K562 (cell line): ENCODE measurements around the gene NKX2-1. TPM values are rescaled to one million over a fixed set of nuclear protein-coding genes. Genes with fewer than 3 reads are reported as not detected.

Experiments used
- ATAC-seq: fragments of 200-7000 bp; cut with Tn5 transposase; 3 replicates; pipeline ENCODE4 v1.9.1; 2020; ENCODE audit warnings: moderate library complexity
- BruUV-seq: library from RNA; stranded (reverse); fragments of 400-500 nt; replicated peaks from 2 replicates; lab custom pipeline; 2021; lab: Mats Ljungman, UMichigan
- CTCF ChIA-PET: fragments of 300-600 bp; formaldehyde crosslinking; extraction: SDS; loops from one replicate; lab custom pipeline; 2021; ENCODE audit warnings: low intra/inter-chr PET ratio; lab: Yijun Ruan, JAX
- POLR2A ChIA-PET: fragments of 300-600, 350-650 bp; sonication (Branson Sonifier 250); formaldehyde crosslinking; extraction: SDS; loops from one replicate; lab custom pipeline; 2021; ENCODE audit warnings: antibody characterized with exemption, inconsistent platforms; lab: Yijun Ruan, JAX
- DNase-seq, 4 experiments: peaks; one replicate each; pipeline versions ENCODE4 v3.0.0 to v3.0.0-alpha.2; 2011 to 2018; ENCODE audit warnings: low spot score in 3 of 4, mixed read lengths in 3 of 4; ENCODE audit errors: extremely low read depth in 1 of 4
- FAIRE-seq: peaks from 2 replicates; lab custom pipeline; 2011; peaks lifted over from hg19 to GRCh38; lab: Jason Lieb, UNC
- H2AFZ ChIP-seq: 2 replicates; pipeline ENCODE4 v1.6.0; 2011; ENCODE audit warnings: low read depth, low read length, control low read depth, inconsistent platforms
- H3K27ac ChIP-seq: fragments of 200-600 bp; 3 replicates; pipeline ENCODE4 v1.8.0; 2011; ENCODE audit warnings: low read depth, mild to moderate bottlenecking, control low read depth, inconsistent platforms, low read length, moderate library complexity, mixed read lengths; ENCODE audit errors: extremely low read depth
- H3K27me3 ChIP-seq, 2 experiments: fragments of 300-600 bp in 1 of 2; 2 replicates in 1 of 2; 3 replicates in 1 of 2; pipeline versions ENCODE4 v1.6.0 to v1.8.0; 2011; ENCODE audit warnings: inconsistent platforms in 2 of 2, low read length in 2 of 2, mild to moderate bottlenecking in 1 of 2, mixed read lengths in 1 of 2, moderate library complexity in 1 of 2; ENCODE audit not compliant: control insufficient read depth in 2 of 2, insufficient read depth in 2 of 2
- H3K36me3 ChIP-seq: fragments of 300-600 bp; 3 replicates; pipeline ENCODE4 v1.8.0; 2011; ENCODE audit warnings: mild to moderate bottlenecking, low read length, inconsistent platforms; ENCODE audit not compliant: control insufficient read depth, insufficient read depth
- H3K4me1 ChIP-seq, 2 experiments: fragments of 200-600 bp in 1 of 2; replicated peaks in 1 of 2; 2 replicates in 1 of 2; 3 replicates in 1 of 2; pipeline versions ENCODE4 v1.5.1 to v1.8.0; 2011; ENCODE audit warnings: inconsistent platforms in 2 of 2, low read length in 2 of 2, mild to moderate bottlenecking in 1 of 2, mixed read lengths in 1 of 2, moderate library complexity in 1 of 2; ENCODE audit not compliant: control insufficient read depth in 2 of 2, insufficient read depth in 2 of 2
- H3K4me2 ChIP-seq: 2 replicates; pipeline ENCODE4 v1.6.1; 2011; ENCODE audit warnings: low read length, control low read depth, inconsistent platforms, mixed read lengths; ENCODE audit not compliant: insufficient read depth
- H3K4me3 ChIP-seq: fragments of 200-600 bp; sonication (generic), shearing (Covaris generic); 2 replicates; pipeline ENCODE4 v1.5.1; 2016; ENCODE audit warnings: control low read depth, inconsistent platforms
- H3K79me2 ChIP-seq: fragments of 200-600 bp; 3 replicates; pipeline ENCODE4 v1.8.0; 2011; ENCODE audit warnings: low read length, inconsistent platforms; ENCODE audit not compliant: control insufficient read depth, insufficient read depth
- H3K9ac ChIP-seq, 2 experiments: 2 replicates each; pipeline versions ENCODE4 v1.6.0 to v1.6.1; 2011; ENCODE audit warnings: low read depth in 2 of 2, low read length in 2 of 2, control low read depth in 1 of 2, inconsistent platforms in 1 of 2, mild to moderate bottlenecking in 1 of 2, mixed read lengths in 1 of 2; ENCODE audit not compliant: insufficient read depth in 1 of 2
- H3K9me1 ChIP-seq: one replicate; pipeline ENCODE4 v1.6.0; 2011; ENCODE audit warnings: inconsistent platforms, mild to moderate bottlenecking, low read length, moderate library complexity; ENCODE audit not compliant: control insufficient read depth, insufficient read depth
- H3K9me3 ChIP-seq: replicated peaks from 2 replicates; pipeline ENCODE4 v1.5.1; 2011; ENCODE audit warnings: low read depth, low read length, inconsistent platforms; ENCODE audit not compliant: control insufficient read depth, insufficient read depth
- H4K20me1 ChIP-seq: replicated peaks from 2 replicates; pipeline ENCODE4 v1.6.1; 2011; ENCODE audit warnings: low read length, inconsistent platforms, mixed read lengths; ENCODE audit not compliant: control insufficient read depth, insufficient read depth
- CHD4 ChIP-seq: fragments of 200-600 bp; sonication (generic); IDR thresholded peaks from 3 replicates; pipeline ENCODE4 v1.6.1; 2012; ENCODE audit warnings: low read depth, mild to moderate bottlenecking, mixed read lengths, low read length, inconsistent platforms; ENCODE audit not compliant: insufficient read depth, insufficient replicate concordance, poor library complexity, severe bottlenecking
- CREB3 ChIP-seq: fragments of 450-650 bp; conservative IDR thresholded peaks from 2 replicates; pipeline ENCODE4 v1.6.1; 2016; ENCODE audit warnings: missing genetic modification characterization, low read depth, mild to moderate bottlenecking, missing compliant biosample characterization, moderate library complexity
- CUX1 ChIP-seq: fragments of 200-800 bp; sonication (Bioruptor generic); IDR thresholded peaks from 2 replicates; pipeline ENCODE4 v1.6.1; 2016; ENCODE audit warnings: missing genetic modification characterization, missing compliant biosample characterization
- HOMEZ ChIP-seq: fragments of 250-450 bp; sonication (Bioruptor Pico); IDR thresholded peaks from 2 replicates; pipeline ENCODE4 v1.4.0; 2020; ENCODE audit warnings: mild to moderate bottlenecking, moderate library complexity
- KAT8 ChIP-seq: fragments of 450-650 bp; IDR thresholded peaks from 2 replicates; pipeline ENCODE4 v1.6.1; 2016; ENCODE audit warnings: low read depth, mild to moderate bottlenecking
- OTX1 ChIP-seq: fragments of 450-650 bp; formaldehyde crosslinking; IDR thresholded peaks from 2 replicates; pipeline ENCODE4 v1.4.0; 2022; ENCODE audit warnings: mild to moderate bottlenecking
- PRPF4 ChIP-seq: fragments of 200-400 bp; formaldehyde crosslinking; IDR thresholded peaks from one replicate; pipeline ENCODE4 v1.6.1; 2017; ENCODE audit warnings: low read length, low read depth, mild to moderate bottlenecking; ENCODE audit not compliant: insufficient read depth, poor library complexity, severe bottlenecking
- ZNF280B ChIP-seq: fragments of 250-450 bp; sonication (Bioruptor Pico); IDR thresholded peaks from 2 replicates; pipeline ENCODE4 v1.5.1; 2021; ENCODE audit warnings: mild to moderate bottlenecking
- ZNF431 ChIP-seq: sonication (generic); formaldehyde crosslinking; IDR thresholded peaks from 2 replicates; pipeline ENCODE4 v1.8.0; 2022; ENCODE audit warnings: mild to moderate bottlenecking, missing genetic modification reagents
- WGBS: fragments of 100-300 bp; shearing (Covaris generic); methylation state at CpG from one replicate; pipeline ENCODE4 v1.1.6; 2016; ENCODE audit warnings: low coverage, mixed read lengths; ENCODE audit not compliant: insufficient coverage; ENCODE audit errors: missing lambda C conversion rate; 5-methylcytosine and 5-hydroxymethylcytosine counted together
- in situ Hi-C: fragments of 300-500 bp; cut with MboI; formaldehyde crosslinking; loops from 4 replicates; pipeline ENCODE4 v1.15.0; 2018; ENCODE audit warnings: inconsistent platforms, mixed read lengths
- intact Hi-C: fragments of 100-400 bp; cut with micrococcal nuclease; formaldehyde crosslinking; loops from 2 replicates; pipeline ENCODE4 v1.14.2; 2022
- polyA plus RNA-seq, 8 experiments: library from polyadenylated mRNA; depleted of rRNA in 4 of 8; stranded (reverse) in 5 of 8; unstranded in 3 of 8; fragments of >200 nt; fragmentation: Nextera tagmentation in 2 of 8; fragmentation: Illumina TruSeq in 1 of 8; extraction: Ambion mirVana in 2 of 8; extraction: Trizol in 1 of 8; gene quantifications; 2 replicates each; pipeline versions ENCODE4 v1.2.1 to v1.2.3, GENCODE V29; 2011 to 2014; ENCODE audit warnings: inconsistent platforms in 1 of 8, missing spikeins in 1 of 8
- total RNA-seq, 7 experiments: library from RNA; depleted of rRNA in 6 of 7; stranded (reverse); fragments of >200 nt in 6 of 7; fragmentation: Illumina TruSeq in 2 of 7; extraction: Trizol in 2 of 7; gene quantifications; 2 replicates each; pipeline versions ENCODE4 v1.2.1 to v1.2.3, GENCODE V29; 2011 to 2021; ENCODE audit warnings: low replicate concordance in 1 of 7

The NKX2-1 gene
- total and polyA plus RNA-seq, 9 of the 15 experiments (the other 6 are each of a cell fraction or from before 2014, with no cell fraction given) = 0.11 TPM; not detected in 8

- TF ChIP-seq ZNF280B (no peak), CREB3 (no peak), OTX1 (no peak)
Observed at GRCh38 chr14:36502558-36503508, 17.2 kb downstream of the NKX2-1 start (continued).

DNA sequence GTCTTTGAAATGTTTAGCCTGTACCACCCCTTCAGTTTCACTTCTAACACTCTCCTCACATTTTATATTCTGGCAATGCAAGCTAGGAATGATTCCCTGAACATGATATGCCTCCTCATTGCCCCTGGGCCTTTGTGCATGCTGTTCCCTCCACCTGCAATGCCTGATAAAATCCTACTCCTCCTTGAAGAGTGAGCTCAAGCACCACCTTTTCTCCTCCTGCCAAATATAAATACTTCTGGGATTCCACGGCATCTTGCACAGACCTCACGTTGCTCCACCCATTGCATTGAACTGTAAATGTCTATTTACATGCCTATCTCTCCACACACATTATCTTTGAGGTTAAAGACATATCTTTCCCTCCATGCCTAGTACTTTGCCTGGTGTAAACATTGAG is 21.1 kb downstream of the NKX2-1 start:
- H4K20me1 ChIP-seq = no peaks in the 10 kb centered on the region
- H3K9me3 ChIP-seq = no peaks in the 10 kb centered on the region
- peaks cover 0 to 2% of the 10 kb centered on the region in 2 experiments; a peak in 4 of 5 replicates for H3K27me3 ChIP-seq
- CTCF ChIA-PET = no interaction called here
- H3K9ac ChIP-seq = no peak overlapping the region
- H3K79me2 ChIP-seq = no peaks in the 10 kb centered on the region
- 0% methylated on average over 2 of the region's 2 CpGs for WGBS
- intact Hi-C loops (no loop called here), in situ Hi-C loops (no loop called here)
- H3K4me3 ChIP-seq = no peak overlapping the region
- H3K4me2 ChIP-seq = no peak overlapping the region
- H3K4me1 ChIP-seq = no peaks in the 10 kb centered on the region; a peak in 1 of 5 replicates
- POLR2A ChIA-PET = no interaction called here
- BruUV-seq = no TSS peak
- DNase-seq (no peak), FAIRE-seq (no peak), ATAC-seq (no peak)
- H3K27ac ChIP-seq = no peak overlapping the region
- H3K9me1 ChIP-seq = no peaks in the 10 kb centered on the region
- no peaks in the 10 kb centered on the region for H3K36me3 ChIP-seq
- no peak overlapping the region for H2AFZ ChIP-seq
- TF ChIP-seq KAT8 = no peak
- TF ChIP-seq PRPF4 = no peak
- TF ChIP-seq HOMEZ (CRISPR knock-in tag) = no peak
- no peak for TF ChIP-seq CHD4
- no peak for TF ChIP-seq CUX1 (CRISPR knock-in tag)
- no peak for TF ChIP-seq ZNF431 (CRISPR knock-in tag)
